Measurements from ENCODE around the gene CSKMT.

DNA sequence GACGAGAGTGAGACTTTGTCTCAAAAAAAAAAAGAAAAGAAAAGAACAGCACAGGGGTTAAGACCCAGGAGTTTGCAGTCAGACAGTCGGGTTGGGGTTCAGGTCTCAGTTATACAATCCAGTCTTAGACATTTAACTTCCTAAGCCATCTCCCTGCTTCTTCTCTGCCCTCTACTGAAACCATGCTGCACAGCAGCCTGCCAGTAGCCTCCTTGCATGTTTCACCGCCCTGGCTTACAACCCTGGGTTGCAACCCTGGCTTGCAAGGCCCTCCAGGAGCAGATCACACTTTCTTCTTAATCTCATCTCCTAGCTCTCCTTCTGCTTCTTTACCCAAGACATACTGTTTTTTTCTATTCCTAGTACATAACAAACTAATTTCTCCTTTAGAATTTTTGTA is 37.4 kb upstream of the CSKMT start:
- no peak for TF ChIP-seq EZH2phosphoT487 (IDR thresholded peaks at IDR 0.05; ENCODE audit: borderline replicate concordance, low read length)
- no peak for TF ChIP-seq CTCF (IDR thresholded peaks at IDR 0.05; ENCODE audit: low read depth, low read length, poor library complexity, severe bottlenecking)

All from DOHH2 (cell line).